Endometrial microvascular endothelial cells (primary cell): ENCODE measurements around the gene FAM210B. TPM values are rescaled to one million over a fixed set of nuclear protein-coding genes. Genes with fewer than 3 reads are reported as not detected.
"Not testable (repeated sequence)": the region's sequence is repeated elsewhere in the genome, so short reads cannot be mapped to it uniquely, and the experiment has no call there.

Experiments used
- in situ Hi-C: cut with HindIII; loops from 2 replicates; pipeline ENCODE4 v1.10.0; 2017; ENCODE audit warnings: low sequenced_read_pairs, low pct_unique_long_range_greater_than_20kb; ENCODE audit errors: inconsistent ontology term
- total RNA-seq: library from RNA; depleted of rRNA; stranded (reverse); fragments of >200 nt; gene quantifications from one replicate; pipeline ENCODE4 v1.2.3, GENCODE V29; 2015; ENCODE audit errors: inconsistent ontology term

The FAM210B gene
- total RNA-seq, 1 donor from 2014 or later = 37.5 TPM

- in situ Hi-C loops = no loop called here
These were observed 30.1 kb downstream of the FAM210B start for GRCh38 chr20:56388882-56389281.

- in situ Hi-C loops = no loop called here
These were observed 31.0 kb downstream of the FAM210B start for GRCh38 chr20:56389807-56390206.

DNA sequence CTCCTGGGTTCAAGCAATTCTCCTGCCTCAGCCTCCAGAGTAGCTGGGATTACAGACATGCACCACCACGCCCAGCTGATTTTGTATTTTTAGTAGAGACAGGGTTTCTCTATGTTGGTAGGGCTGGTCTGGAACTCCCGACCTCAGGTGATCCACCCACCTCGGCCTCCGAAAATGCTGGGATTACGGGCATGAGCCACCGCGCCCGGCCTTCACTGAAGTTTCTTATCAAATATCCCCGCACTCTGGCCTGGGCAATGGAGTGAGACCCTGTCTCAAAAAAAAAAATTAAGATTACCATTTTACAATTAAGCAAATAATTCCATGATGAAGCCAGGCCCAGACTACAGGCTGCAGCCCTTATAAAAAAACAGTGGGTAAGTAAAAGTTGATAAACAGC is 31.6 kb downstream of the FAM210B start:
- in situ Hi-C loops = not testable (repeated sequence)

DNA sequence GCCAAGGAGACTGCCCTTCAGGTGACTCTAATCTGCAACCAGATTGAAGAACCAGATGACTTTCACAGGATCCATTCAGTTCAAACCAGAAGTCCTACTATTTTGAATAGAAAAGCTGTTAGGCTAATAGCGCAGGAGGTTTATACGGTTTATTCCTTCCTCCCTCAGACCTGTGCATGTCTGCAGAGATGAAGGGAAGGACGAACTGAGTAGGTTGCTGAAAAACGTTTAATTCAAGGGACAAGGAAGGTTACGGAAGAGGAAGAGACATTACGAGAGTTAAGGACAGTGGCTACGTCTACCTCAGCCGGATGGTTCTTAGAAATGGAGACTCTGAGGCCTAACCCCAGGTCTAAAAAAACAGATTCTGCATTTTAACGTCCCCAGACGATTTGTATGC is 32.3 kb downstream of the FAM210B start:
- in situ Hi-C loops = no loop called here

DNA sequence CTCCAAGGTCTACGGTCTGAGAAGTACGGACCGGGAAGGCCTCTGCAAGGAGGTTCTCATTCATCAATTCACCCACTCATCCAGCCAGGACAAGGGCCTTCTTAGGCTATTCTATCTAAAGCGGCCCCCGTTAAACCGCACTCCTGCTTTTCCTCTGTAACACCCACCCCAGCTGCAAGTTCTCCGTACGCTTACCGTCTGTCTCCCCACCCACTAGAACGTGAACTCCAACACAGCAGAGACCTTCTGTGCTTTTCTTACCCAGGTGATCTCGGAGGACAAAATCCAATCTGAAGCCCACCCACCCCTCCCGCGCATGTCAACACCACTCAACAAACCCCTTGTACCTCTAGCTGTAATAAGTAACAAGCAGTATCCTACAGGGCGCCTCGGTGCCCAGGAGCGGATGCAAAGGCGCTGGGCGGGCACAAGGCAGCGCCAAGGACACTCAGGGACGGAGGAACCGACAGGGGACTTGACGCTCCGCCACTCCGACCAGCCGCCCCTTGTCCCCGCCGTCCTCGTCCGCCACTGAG is 32.9 kb downstream of the FAM210B start:
- in situ Hi-C loops = no loop called here

DNA sequence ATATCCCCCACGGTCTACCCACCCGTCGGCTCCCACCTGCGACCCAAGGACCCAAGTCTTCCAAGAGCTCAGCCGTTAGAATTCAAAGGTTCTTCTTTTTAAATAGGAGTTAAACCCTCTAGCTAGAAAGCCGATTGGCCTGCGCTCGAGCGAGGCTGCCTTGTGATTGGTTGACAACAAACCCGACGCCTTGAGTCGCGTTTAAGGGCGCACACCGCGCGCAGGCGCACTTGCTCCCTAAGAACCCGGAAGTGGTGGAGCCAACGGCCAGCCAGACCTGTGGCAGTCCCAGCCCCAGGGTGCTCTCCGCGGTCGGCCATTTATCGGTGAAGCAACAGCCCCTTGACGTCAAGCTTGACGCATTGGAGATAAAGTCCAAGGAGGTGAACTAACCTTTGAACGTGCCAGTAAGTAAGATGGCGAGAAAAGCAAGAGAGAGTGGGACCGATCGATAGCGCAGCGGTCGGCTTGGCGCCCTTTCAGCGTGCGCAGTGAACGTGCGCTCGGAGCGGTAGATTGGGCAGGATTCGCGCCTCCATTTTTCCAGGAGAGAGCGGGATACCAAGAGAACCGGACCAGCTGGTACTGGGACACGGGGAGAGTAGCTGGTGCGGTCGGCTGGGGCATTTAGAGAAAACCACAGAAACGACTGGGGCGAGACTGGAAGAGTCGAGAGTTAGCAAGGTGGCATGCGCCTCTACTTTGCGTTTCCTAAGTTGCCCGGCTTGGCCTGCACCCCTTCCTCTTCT is 33.5 kb downstream of the FAM210B start, which contains the start of the genes AURKA and CSTF1:
Gene AURKA (minus strand): TSS at position 84 of the 749 bp plus-strand sequence. CDS start 4,018 bp downstream, outside the sequence.
Gene CSTF1 (plus strand): TSS at position 514 of the 749 bp plus-strand sequence. CDS start 2,908 bp downstream, outside the sequence.
- in situ Hi-C loops = no loop called here

- in situ Hi-C loops = no loop called here
These were observed 34.2 kb downstream of the FAM210B start for GRCh38 chr20:56392881-56393482.

DNA sequence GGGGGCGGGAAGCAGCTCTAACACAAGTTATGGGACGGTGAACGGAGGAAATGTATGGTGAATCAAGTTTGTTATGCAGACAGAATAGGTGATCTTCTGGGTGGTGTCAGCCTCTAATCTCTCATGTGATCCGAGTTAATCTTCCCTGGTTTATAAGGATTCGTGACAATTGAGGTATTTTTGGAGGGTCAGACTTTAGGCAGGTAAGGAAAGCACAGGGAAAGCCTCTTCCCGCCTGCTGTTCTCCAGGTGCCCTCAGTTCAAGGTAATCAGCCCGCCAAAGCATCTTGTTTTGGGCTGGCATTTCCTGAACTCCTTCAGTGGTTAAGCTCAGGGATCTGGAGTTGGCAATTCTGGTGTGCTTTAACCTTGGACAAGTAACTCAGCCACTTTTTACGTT is 34.9 kb downstream of the FAM210B start:
- in situ Hi-C loops = no loop called here

GRCh38 chr20:56395166-56395565 is 36.4 kb downstream of the FAM210B start:
- in situ Hi-C loops = no loop called here

DNA sequence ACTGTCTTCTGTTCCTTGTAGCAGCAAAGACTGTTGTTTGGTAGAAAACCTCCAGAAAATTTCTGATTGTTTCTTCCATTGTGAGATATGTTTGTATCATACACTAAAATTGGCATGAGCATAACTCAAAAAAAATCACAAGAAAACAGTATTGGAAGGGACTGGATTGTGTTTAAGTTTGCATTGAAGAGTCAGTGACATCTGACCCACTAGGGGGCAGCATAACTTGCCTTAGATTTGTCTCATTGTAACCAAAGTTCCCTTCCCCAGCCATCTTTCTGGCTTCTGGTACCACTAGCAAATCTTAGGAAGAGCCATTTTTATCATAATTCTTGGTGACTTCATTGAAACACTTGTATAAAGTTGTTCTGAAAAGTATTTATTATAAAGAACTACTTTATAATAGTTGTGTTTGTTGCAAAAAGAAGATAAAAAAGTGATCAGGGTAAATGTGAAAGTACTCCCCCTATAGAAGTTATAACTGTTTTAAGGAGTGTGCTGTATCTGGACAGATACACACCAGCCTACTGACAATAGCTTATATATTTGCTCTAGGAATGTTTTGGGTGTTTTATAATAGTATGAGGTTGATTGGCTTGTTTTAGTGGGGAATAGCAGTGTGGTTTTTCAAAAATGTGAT is 41.3 kb downstream of the FAM210B start:
- in situ Hi-C loops = no loop called here

DNA sequence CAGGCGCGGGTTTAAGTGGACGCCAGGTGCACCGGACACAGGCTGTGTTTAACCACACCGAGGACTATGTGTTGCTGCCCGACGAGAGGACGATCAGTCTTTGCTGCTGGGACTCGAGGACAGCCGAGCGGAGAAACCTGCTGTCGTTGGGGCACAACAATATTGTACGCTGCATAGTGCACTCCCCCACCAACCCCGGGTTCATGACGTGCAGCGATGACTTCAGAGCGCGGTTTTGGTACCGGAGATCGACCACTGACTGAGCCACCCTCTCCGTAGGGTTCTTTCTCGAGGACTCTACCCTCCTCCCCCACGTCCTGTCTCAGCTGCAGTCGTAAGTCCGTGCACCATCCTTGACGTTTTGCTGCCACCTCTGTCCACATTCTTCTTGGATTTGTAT is 44.7 kb downstream of the FAM210B start:
- in situ Hi-C loops = no loop called here

GRCh38 chr20:56405356-56405755 is 46.6 kb downstream of the FAM210B start:
- in situ Hi-C loops = not testable (repeated sequence)

GRCh38 chr20:56406910-56407309 is 48.1 kb downstream of the FAM210B start:
- in situ Hi-C loops = no loop called here

GRCh38 chr20:56409521-56409920 is 50.7 kb downstream of the FAM210B start:
- in situ Hi-C loops = no loop called here

GRCh38 chr20:56409956-56410355 is 51.2 kb downstream of the FAM210B start:
- in situ Hi-C loops = no loop called here

- in situ Hi-C loops = not testable (repeated sequence)
These were observed 52.5 kb downstream of the FAM210B start for GRCh38 chr20:56411287-56411686.

GRCh38 chr20:56411759-56412472 is 53.1 kb downstream of the FAM210B start, which contains the start of gene CASS4:
TSS of gene CASS4 (plus strand) at chr20:56412260. CDS start at chr20:56412459, 199 bp downstream.
- in situ Hi-C loops = no loop called here

GRCh38 chr20:56412473-56412790 is 53.7 kb downstream of the FAM210B start:
- in situ Hi-C loops = no loop called here

DNA sequence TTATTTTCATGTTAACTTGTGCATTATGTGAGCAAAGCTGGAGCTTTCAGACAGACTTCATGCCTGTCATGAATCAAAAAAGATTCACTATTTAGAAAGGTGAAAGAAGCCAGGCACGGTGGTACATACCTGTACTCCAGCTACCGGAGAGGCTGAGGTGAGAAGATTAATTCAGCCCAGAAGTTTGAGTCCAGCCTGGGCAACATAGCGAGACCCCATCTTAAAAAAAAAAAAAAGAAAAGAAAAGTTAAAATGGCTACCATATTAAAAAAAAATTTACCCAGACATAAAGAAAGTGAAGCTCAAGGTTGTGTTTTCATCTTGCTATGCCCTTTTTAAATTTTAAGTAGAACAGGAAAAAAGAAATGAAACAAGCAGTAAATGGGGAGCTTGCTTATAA is 54.2 kb downstream of the FAM210B start:
- in situ Hi-C loops = no loop called here
